Measurements from ENCODE around the gene SULT6B1. TPM values are rescaled to one million over a fixed set of nuclear protein-coding genes. Genes with fewer than 3 reads are reported as not detected.
A peak's percentile ranks its signal among the peaks of the same experiment; 100 is the strongest.
"Not testable (repeated sequence)": the region's sequence is repeated elsewhere in the genome, so short reads cannot be mapped to it uniquely, and the experiment has no call there.

SULT6B1 gene
- not detected for polyA plus RNA-seq

GRCh38 chr2:37188570-37188969 is at the start of gene SULT6B1:
Gene SULT6B1, minus strand, starts transcription at chr2:37188670. Its CDS starts 30 bp downstream, at chr2:37188640.
- no peak within 1 kb of the TSS for H3K4me3 Mint-ChIP-seq
- peak within 1 kb of the TSS in 2 of 3 donors; percentile 18 to 73 for H3K27ac Mint-ChIP-seq
- no peaks in the 10 kb centered on the region for H3K36me3 Mint-ChIP-seq
- peaks cover 2% of the 10 kb centered on the region for H3K27me3 Mint-ChIP-seq
- no peaks in the 10 kb centered on the region for H3K9me3 Mint-ChIP-seq
- peaks cover 0 to 2% (median 0%) of the 10 kb centered on the region in 3 donors for H3K4me1 Mint-ChIP-seq

GRCh38 chr2:37232131-37232933 is 43.9 kb upstream of the SULT6B1 start:
- H3K27me3 Mint-ChIP-seq: no peaks in the 10 kb centered on the region

GRCh38 chr2:37231241-37232130 is 43.0 kb upstream of the SULT6B1 start, which contains the start of the genes CEBPZ and NDUFAF7:
Gene CEBPZ, minus strand, starts transcription at chr2:37231596. Its CDS starts 29 bp downstream, at chr2:37231567.
Gene NDUFAF7, plus strand, starts transcription at chr2:37231658. Its CDS starts 48 bp downstream, at chr2:37231706.
- Mint-ChIP-seq H3K27ac (no peak within 1 kb of the TSS), H3K36me3 (peaks cover 4% of the 10 kb centered on the region), H3K27me3 (no peaks in the 10 kb centered on the region), H3K4me1 (peaks cover 14 to 23% (median 15%) of the 10 kb centered on the region in 3 donors), H3K4me3 (no peak within 1 kb of the TSS), H3K9me3 (no peaks in the 10 kb centered on the region)

More at GRCh38 chr2:37232131-37232933, 43.9 kb upstream of the SULT6B1 start:
- Mint-ChIP-seq H3K4me1 (peaks cover 10 to 18% (median 12%) of the 10 kb centered on the region in 3 donors), H3K4me3 (no peak overlapping the region), H3K36me3 (peaks cover 4% of the 10 kb centered on the region), H3K9me3 (no peaks in the 10 kb centered on the region), H3K27ac (no peak overlapping the region)

GRCh38 chr2:37230581-37230980 is 42.1 kb upstream of the SULT6B1 start:
- no peaks in the 10 kb centered on the region for H3K27me3 Mint-ChIP-seq
- no peak overlapping the region for H3K27ac Mint-ChIP-seq
- H3K4me1 Mint-ChIP-seq: peaks cover 14 to 26% (median 16%) of the 10 kb centered on the region in 3 donors
- H3K9me3 Mint-ChIP-seq: no peaks in the 10 kb centered on the region
- H3K4me3 Mint-ChIP-seq: no peak overlapping the region
- H3K36me3 Mint-ChIP-seq: peaks cover 4% of the 10 kb centered on the region

DNA sequence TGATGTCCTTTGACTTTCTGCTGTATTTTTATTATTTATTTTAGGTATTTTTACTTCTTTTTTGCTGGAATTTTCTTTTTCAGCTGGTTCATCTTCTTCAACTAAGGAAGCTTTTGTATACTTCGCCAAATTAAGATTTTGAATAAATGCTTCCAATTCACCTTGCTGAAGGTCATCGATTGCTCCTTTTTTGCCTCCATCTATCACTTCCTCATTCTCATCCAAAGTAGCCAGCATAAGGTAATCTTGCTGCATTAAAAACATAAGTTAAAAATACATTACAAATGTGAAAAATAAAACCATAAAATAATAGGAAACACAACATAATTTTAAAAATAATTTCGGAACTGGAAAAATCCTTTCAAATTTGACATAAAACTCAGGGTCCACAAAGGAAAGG is 40.3 kb upstream of the SULT6B1 start:
- Mint-ChIP-seq H3K27ac (no peak overlapping the region), H3K27me3 (no peaks in the 10 kb centered on the region), H3K4me3 (no peak overlapping the region), H3K4me1 (peaks cover 15 to 28% (median 21%) of the 10 kb centered on the region in 3 donors), H3K9me3 (no peaks in the 10 kb centered on the region), H3K36me3 (peaks cover 3% of the 10 kb centered on the region)

DNA sequence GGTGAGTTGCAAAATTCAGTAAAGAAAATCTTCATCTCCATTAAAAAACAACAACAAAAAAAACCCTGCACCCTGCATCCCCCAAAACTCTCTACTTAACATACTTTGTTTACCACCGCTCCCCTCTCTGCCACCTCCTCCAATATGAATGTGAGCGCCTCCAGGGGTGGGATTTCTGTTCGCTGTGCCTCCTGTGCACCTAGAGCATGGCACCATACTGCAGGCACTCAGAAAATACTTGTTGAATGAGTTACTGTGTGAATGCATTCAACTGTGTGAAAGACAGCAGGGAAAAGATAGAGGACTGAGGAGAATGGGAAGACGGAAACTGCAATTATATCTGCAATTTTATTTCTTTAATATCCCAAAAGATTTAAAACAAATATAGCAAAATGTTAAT is 38.4 kb upstream of the SULT6B1 start:
- H3K27me3 Mint-ChIP-seq: no peaks in the 10 kb centered on the region
- H3K4me1 Mint-ChIP-seq: peaks cover 18 to 34% (median 23%) of the 10 kb centered on the region in 3 donors
- peak overlapping the region in 1 of 4 donors; percentile 41 for H3K4me3 Mint-ChIP-seq
- H3K27ac Mint-ChIP-seq: peak overlapping the region in 1 of 3 donors; percentile 47
- H3K9me3 Mint-ChIP-seq: no peaks in the 10 kb centered on the region
- H3K36me3 Mint-ChIP-seq: peaks cover 3% of the 10 kb centered on the region

- not testable (repeated sequence) for H3K36me3 Mint-ChIP-seq, H3K27me3 Mint-ChIP-seq, H3K9me3 Mint-ChIP-seq, H3K4me3 Mint-ChIP-seq
- Mint-ChIP-seq H3K4me1 (peaks cover 18 to 35% (median 23%) of the 10 kb centered on the region in 3 donors), H3K27ac (peak overlapping the region in 1 of 3 donors; percentile 56)
Measured at GRCh38 chr2:37225129-37225528, 36.7 kb upstream of the SULT6B1 start.

GRCh38 chr2:37224063-37224462 is 35.6 kb upstream of the SULT6B1 start:
- no peak overlapping the region for H3K4me3 Mint-ChIP-seq
- no peaks in the 10 kb centered on the region for H3K27me3 Mint-ChIP-seq
- peaks cover 18 to 29% (median 19%) of the 10 kb centered on the region in 3 donors for H3K4me1 Mint-ChIP-seq

GRCh38 chr2:37223131-37223530 is 34.7 kb upstream of the SULT6B1 start:
- no peak overlapping the region for H3K27ac Mint-ChIP-seq
- H3K36me3 Mint-ChIP-seq: peaks cover 3% of the 10 kb centered on the region
- H3K4me3 Mint-ChIP-seq: peak overlapping the region in 1 of 4 donors; percentile 33
- no peaks in the 10 kb centered on the region for H3K27me3 Mint-ChIP-seq
- no peaks in the 10 kb centered on the region for H3K9me3 Mint-ChIP-seq
- H3K4me1 Mint-ChIP-seq: peaks cover 17 to 29% (median 18%) of the 10 kb centered on the region in 3 donors

More at GRCh38 chr2:37224063-37224462, 35.6 kb upstream of the SULT6B1 start:
- peaks cover 3% of the 10 kb centered on the region for H3K36me3 Mint-ChIP-seq
- H3K27ac Mint-ChIP-seq: no peak overlapping the region
- no peaks in the 10 kb centered on the region for H3K9me3 Mint-ChIP-seq

GRCh38 chr2:37219046-37219445 is 30.6 kb upstream of the SULT6B1 start:
- H3K27ac Mint-ChIP-seq: no peak overlapping the region
- H3K27me3 Mint-ChIP-seq: no peaks in the 10 kb centered on the region
- H3K4me3 Mint-ChIP-seq: no peak overlapping the region
- H3K36me3 Mint-ChIP-seq: no peaks in the 10 kb centered on the region
- peaks cover 4 to 11% (median 4%) of the 10 kb centered on the region in 3 donors for H3K4me1 Mint-ChIP-seq
- H3K9me3 Mint-ChIP-seq: no peaks in the 10 kb centered on the region

DNA sequence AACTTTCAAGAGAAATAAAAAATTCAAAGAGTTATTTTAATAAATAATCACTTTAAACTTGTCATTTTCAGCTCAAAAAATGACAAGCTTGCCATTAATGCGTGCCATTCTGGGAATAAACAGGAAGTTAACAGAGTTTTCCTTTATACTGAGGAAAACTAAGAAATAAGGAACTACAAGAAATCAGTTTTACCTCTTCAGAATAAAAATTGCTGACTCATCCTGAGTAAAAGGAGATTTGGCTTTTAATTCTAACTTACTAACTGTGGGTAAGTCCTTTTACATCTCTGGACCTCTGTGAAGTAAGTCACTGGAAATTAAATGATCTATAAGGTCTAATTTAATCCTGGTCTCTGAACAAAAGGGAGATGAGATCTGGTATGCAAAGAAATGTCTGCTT is 26.8 kb upstream of the SULT6B1 start:
- Mint-ChIP-seq H3K4me1 (peaks cover 0 to 2% (median 2%) of the 10 kb centered on the region in 3 donors), H3K27ac (no peak overlapping the region), H3K27me3 (no peaks in the 10 kb centered on the region), H3K4me3 (no peak overlapping the region), H3K9me3 (no peaks in the 10 kb centered on the region), H3K36me3 (peaks cover 5% of the 10 kb centered on the region)

DNA sequence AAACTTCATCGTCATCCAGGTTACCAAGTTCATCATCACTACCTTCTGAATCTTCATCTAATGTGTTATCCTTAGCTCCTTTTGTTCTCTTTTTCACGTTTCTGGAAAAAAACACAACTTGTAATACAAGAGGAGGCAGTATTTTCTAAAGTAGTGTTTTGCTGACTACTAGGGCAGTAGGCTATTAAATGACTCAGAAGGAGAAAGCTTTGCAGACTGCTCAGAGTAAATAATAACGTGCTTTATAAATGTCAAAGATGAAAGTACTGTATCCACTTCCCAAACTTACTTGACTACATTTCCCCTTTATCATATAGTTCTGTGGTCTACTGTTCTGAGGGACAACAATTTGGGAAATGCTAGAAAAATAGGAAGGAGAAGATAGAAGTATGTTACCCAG is 23.5 kb upstream of the SULT6B1 start:
- peaks cover 5 to 9% (median 5%) of the 10 kb centered on the region in 3 donors for H3K9me3 Mint-ChIP-seq
- H3K4me3 Mint-ChIP-seq: no peak overlapping the region
- H3K4me1 Mint-ChIP-seq: peaks cover 0 to 10% (median 6%) of the 10 kb centered on the region in 3 donors
- H3K27me3 Mint-ChIP-seq: no peaks in the 10 kb centered on the region
- peaks cover 33% of the 10 kb centered on the region for H3K36me3 Mint-ChIP-seq
- no peak overlapping the region for H3K27ac Mint-ChIP-seq

DNA sequence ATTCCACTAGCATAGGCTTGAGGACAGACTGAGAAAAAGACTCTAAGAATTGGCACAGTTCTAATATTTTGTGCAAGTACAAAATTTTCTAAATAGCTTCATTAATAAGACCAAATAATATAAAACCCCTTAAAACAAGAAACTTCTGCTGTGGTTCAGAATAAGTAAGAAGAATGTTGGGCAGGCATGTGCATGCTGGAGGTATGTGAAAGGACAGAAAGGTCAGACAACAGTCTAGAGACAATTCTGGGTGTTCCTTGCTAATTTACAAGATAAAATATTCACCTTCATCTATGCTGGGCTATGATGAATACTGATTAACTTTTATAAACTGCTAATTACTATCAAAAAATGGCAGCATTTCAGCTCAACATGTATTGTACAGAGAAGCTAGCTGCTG is 22.7 kb upstream of the SULT6B1 start:
- H3K36me3 Mint-ChIP-seq: peaks cover 38% of the 10 kb centered on the region
- no peaks in the 10 kb centered on the region for H3K27me3 Mint-ChIP-seq
- H3K4me3 Mint-ChIP-seq: no peak overlapping the region
- H3K27ac Mint-ChIP-seq: peak overlapping the region in 1 of 3 donors; percentile 28
- peaks cover 0 to 8% (median 6%) of the 10 kb centered on the region in 3 donors for H3K4me1 Mint-ChIP-seq
- H3K9me3 Mint-ChIP-seq: peaks cover 5 to 9% (median 5%) of the 10 kb centered on the region in 3 donors

- not testable (repeated sequence) for H3K4me3 Mint-ChIP-seq, H3K27me3 Mint-ChIP-seq, H3K27ac Mint-ChIP-seq
- H3K9me3 Mint-ChIP-seq: peaks cover 8 to 14% (median 9%) of the 10 kb centered on the region in 3 donors
- H3K4me1 Mint-ChIP-seq: peaks cover 0 to 11% (median 5%) of the 10 kb centered on the region in 3 donors
- H3K36me3 Mint-ChIP-seq: peaks cover 51% of the 10 kb centered on the region
Measured at GRCh38 chr2:37206760-37207159, 18.3 kb upstream of the SULT6B1 start.

All from IgD-negative memory B cell (primary cell).